GM21825 (cell line): ENCODE measurements around the gene MAP1LC3B2.

Source experiments
- ATAC-seq: cut with Tn5 transposase; IDR thresholded peaks from one replicate; pipeline ENCODE4 v1.9.1; 2021; ENCODE audit warnings: mild to moderate bottlenecking, moderate library complexity; ENCODE audit not compliant: unreplicated experiment

The MAP1LC3B2 gene

GRCh38 chr12:116610971-116611541, 51.9 kb downstream of the MAP1LC3B2 start:
- no peak for ATAC-seq

- ATAC-seq, result no peak
Observed at GRCh38 chr12:116612436-116612835, 53.3 kb downstream of the MAP1LC3B2 start.

- no peak for ATAC-seq
Observed at GRCh38 chr12:116613256-116613655, 54.1 kb downstream of the MAP1LC3B2 start.

GRCh38 chr12:116614194-116614915, 55.2 kb downstream of the MAP1LC3B2 start:
- ATAC-seq, result no peak

GRCh38 chr12:116615141-116615861, 56.1 kb downstream of the MAP1LC3B2 start:
- ATAC-seq, result no peak

- no peak for ATAC-seq
Observed at GRCh38 chr12:116616536-116617248, 57.5 kb downstream of the MAP1LC3B2 start.

GRCh38 chr12:116619246-116619645, 60.1 kb downstream of the MAP1LC3B2 start:
- no peak for ATAC-seq

- no peak for ATAC-seq
Observed at GRCh38 chr12:116620124-116620491, 60.9 kb downstream of the MAP1LC3B2 start.

GRCh38 chr12:116620492-116621191, 61.5 kb downstream of the MAP1LC3B2 start:
- ATAC-seq, result no peak

GRCh38 chr12:116621194-116621593, 62.0 kb downstream of the MAP1LC3B2 start:
- ATAC-seq, result no peak

- ATAC-seq, result no peak
Observed at GRCh38 chr12:116624516-116624915, 65.3 kb downstream of the MAP1LC3B2 start.

- no peak for ATAC-seq
Observed at GRCh38 chr12:116626153-116626552, 67.0 kb downstream of the MAP1LC3B2 start.
